Naive thymus-derived CD8-positive, alpha-beta T cell (primary cell): ENCODE data around the gene RACK1. TPM values are rescaled to one million over a fixed set of nuclear protein-coding genes. Genes with fewer than 3 reads are reported as not detected.

Experiments used
- ATAC-seq, 2 donors: fragments of 150-1000 bp; cut with Tn5 transposase in 1 of 2; sonication (Bioruptor Pico), chemical (Tn5 transposase) in 1 of 2; 1 replicate in 1 of 2; 2 replicates in 1 of 2; pipeline ENCODE4 v1.10.0; 2021; ENCODE audit warnings: mild to moderate bottlenecking in 2 of 2, moderate library complexity in 2 of 2
- POLR2A ChIA-PET: fragments of 350-600 bp; sonication (Branson Sonifier 250); formaldehyde crosslinking; loops from one replicate; lab custom pipeline; 2021; ENCODE audit warnings: antibody characterized with exemption; lab: Charles Lee
- DNase-seq, 10 donors: peaks; one replicate each; pipeline versions ENCODE4 v3.0.0 to v3.0.0-alpha.2; 2020 to 2022
- H3K27ac Mint-ChIP-seq, 10 donors: one replicate each; pipeline ENCODE4 v1.8.0; 2020 to 2022; ENCODE audit warnings: mild to moderate bottlenecking in 10 of 10, mixed read lengths in 10 of 10, moderate library complexity in 4 of 10, inconsistent platforms in 1 of 10
- H3K27me3 Mint-ChIP-seq, 5 donors: one replicate each; pipeline ENCODE4 v1.8.0; 2021 to 2022; ENCODE audit warnings: mixed read lengths in 5 of 5
- H3K36me3 Mint-ChIP-seq, 3 donors: one replicate each; pipeline ENCODE4 v1.8.0; 2020 to 2022; ENCODE audit warnings: mixed read lengths in 3 of 3, mild to moderate bottlenecking in 2 of 3, inconsistent platforms in 1 of 3
- H3K4me1 Mint-ChIP-seq, 4 donors: one replicate each; pipeline ENCODE4 v1.8.0; 2021 to 2022; ENCODE audit warnings: mixed read lengths in 4 of 4
- H3K4me3 Mint-ChIP-seq, 10 donors: one replicate each; pipeline ENCODE4 v1.8.0; 2020 to 2022; ENCODE audit warnings: mild to moderate bottlenecking in 10 of 10, mixed read lengths in 10 of 10, moderate library complexity in 6 of 10, inconsistent platforms in 1 of 10
- H3K9me3 Mint-ChIP-seq, 9 donors: one replicate each; pipeline ENCODE4 v1.8.0; 2020 to 2022; ENCODE audit warnings: mixed read lengths in 9 of 9, mild to moderate bottlenecking in 3 of 9, inconsistent platforms in 1 of 9, moderate library complexity in 1 of 9
- polyA plus RNA-seq, 3 donors: library from polyadenylated mRNA; unstranded; fragments of 300-500 nt; fragmentation: Illumina TruSeq; gene quantifications; one replicate each; pipeline ENCODE4 v1.2.3, GENCODE V29; 2021
- total RNA-seq, 8 experiments: library from RNA in 2 of 8; stranded (reverse) in 2 of 8; gene quantifications; one replicate each; pipeline ENCODE4 v1.2.3 and lab custom pipeline; 2021 to 2026

The RACK1 gene
- total and polyA plus RNA-seq, 5 experiments from 2014 or later, result 2,236 to 2,566 (median 2,449) TPM

- peaks cover 2 to 64% (median 4%) of the 10 kb centered on the region in 3 donors for H3K36me3 Mint-ChIP-seq
Observed at GRCh38 chr5:181230551-181230950, 13.2 kb downstream of the RACK1 start.

GRCh38 chr5:181229996-181230395, 13.7 kb downstream of the RACK1 start:
- peaks cover 2 to 58% (median 4%) of the 10 kb centered on the region in 3 donors for H3K36me3 Mint-ChIP-seq
- peak overlapping the region; percentile 48 to 91 (median 80) for H3K27ac Mint-ChIP-seq
- ATAC-seq (no peak), DNase-seq (no peak)
- POLR2A ChIA-PET, result interaction anchor here (0.6 to 11.2 kb wide), 5 partner anchors 9 to 493 kb away, joined by 3 to 212 read pairs (median 6); partner anchors contain the start of genes RACK1 and TRIM52
- H3K4me1 Mint-ChIP-seq, result peaks cover 19 to 60% (median 35%) of the 10 kb centered on the region in 4 donors
- peak overlapping the region in 5 of 10 donors; percentile 0 to 33 (median 12) for H3K4me3 Mint-ChIP-seq
- H3K9me3 Mint-ChIP-seq, result no peaks in the 10 kb centered on the region
- H3K27me3 Mint-ChIP-seq, result no peaks in the 10 kb centered on the region

More at GRCh38 chr5:181230551-181230950, 13.2 kb downstream of the RACK1 start:
- POLR2A ChIA-PET, result interaction anchor here (1.0 to 11.2 kb wide), 3 partner anchors 12 to 41 kb away, joined by 3 to 212 read pairs (median 20); partner anchors contain the start of genes RACK1 and TRIM52
- Mint-ChIP-seq H3K4me1 (peaks cover 18 to 55% (median 29%) of the 10 kb centered on the region in 4 donors), H3K27me3 (no peaks in the 10 kb centered on the region), H3K4me3 (no peak overlapping the region), H3K9me3 (no peaks in the 10 kb centered on the region), H3K27ac (peak overlapping the region; percentile 38 to 80 (median 74))
- DNase-seq (no peak), ATAC-seq (no peak)

- peaks cover 0 to 11% (median 0%) of the 10 kb centered on the region in 9 donors for H3K9me3 Mint-ChIP-seq
- peaks cover 38 to 75% (median 69%) of the 10 kb centered on the region in 4 donors for H3K4me1 Mint-ChIP-seq
- peaks cover 0 to 10% (median 4%) of the 10 kb centered on the region in 3 donors for H3K36me3 Mint-ChIP-seq
- no peak for ATAC-seq
- peak in 6 of 10 donors; percentile 36 to 77 (median 50) for DNase-seq
- peaks cover 0 to 8% (median 0%) of the 10 kb centered on the region in 5 donors for H3K27me3 Mint-ChIP-seq
- POLR2A ChIA-PET, result interaction anchor here (2.2 to 11.2 kb wide), 6 partner anchors 10 to 394 kb away, joined by 9 to 286 read pairs (median 152); partner anchors contain the start of genes RACK1, TRIM52 and TRIM7
- peak overlapping the region; percentile 97 to 100 (median 99) for H3K27ac Mint-ChIP-seq
- peak overlapping the region; percentile 91 to 100 (median 98) for H3K4me3 Mint-ChIP-seq
Observed at GRCh38 chr5:181224390-181225229, 19.1 kb downstream of the RACK1 start.

DNA sequence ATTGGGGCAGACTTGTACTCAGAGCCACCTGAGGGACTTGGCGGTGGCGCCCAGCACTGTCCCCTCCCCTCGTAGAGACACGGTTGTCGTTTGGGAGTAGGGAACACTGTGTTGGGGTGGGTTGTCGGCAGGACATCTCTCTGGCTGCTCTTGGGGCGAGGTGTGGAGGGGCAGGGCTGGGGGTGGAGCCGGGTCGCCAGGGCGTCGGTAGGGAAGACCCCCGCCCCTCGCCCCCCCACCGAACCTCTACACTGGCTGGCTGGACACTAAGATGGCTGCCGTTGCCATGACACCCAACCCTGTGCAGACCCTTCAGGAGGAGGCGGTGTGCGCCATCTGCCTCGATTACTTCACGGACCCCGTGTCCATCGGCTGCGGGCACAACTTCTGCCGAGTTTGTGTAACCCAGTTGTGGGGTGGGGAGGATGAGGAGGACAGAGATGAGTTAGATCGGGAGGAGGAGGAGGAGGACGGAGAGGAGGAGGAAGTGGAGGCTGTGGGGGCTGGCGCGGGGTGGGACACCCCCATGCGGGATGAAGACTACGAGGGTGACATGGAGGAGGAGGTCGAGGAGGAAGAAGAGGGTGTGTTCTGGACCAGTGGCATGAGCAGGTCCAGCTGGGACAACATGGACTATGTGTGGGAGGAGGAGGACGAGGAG, 19.8 kb downstream of the RACK1 start:
- DNase-seq, result peak in 1 of 10 donors; percentile 86

GRCh38 chr5:181223058-181223728, 20.5 kb downstream of the RACK1 start, which contains the start of gene TRIM41:
TRIM41 (plus strand) TSS chr5:181223281; CDS start chr5:181224000, 719 bp downstream.
- Mint-ChIP-seq H3K36me3 (peaks cover 0 to 6% (median 5%) of the 10 kb centered on the region in 3 donors), H3K27ac (peak within 1 kb of the TSS; percentile 97 to 100 (median 99)), H3K27me3 (peaks cover 0 to 10% (median 0%) of the 10 kb centered on the region in 5 donors), H3K9me3 (peaks cover 0 to 13% (median under 1%) of the 10 kb centered on the region in 9 donors), H3K4me3 (peak within 1 kb of the TSS; percentile 91 to 100 (median 98)), H3K4me1 (peaks cover 34 to 71% (median 67%) of the 10 kb centered on the region in 4 donors)
- DNase-seq (peak; percentile 91 to 99 (median 98)), ATAC-seq (peak; percentile 63 to 71)
- POLR2A ChIA-PET, result interaction anchor here (0.6 to 11.2 kb wide), 17 partner anchors 10 to 420 kb away, joined by 3 to 286 read pairs (median 6); partner anchors contain the start of genes RACK1, TRIM52, TRIM7 and ZFP62

More for the DNA sequence above, 19.8 kb downstream of the RACK1 start:
- Mint-ChIP-seq H3K27ac (peak overlapping the region; percentile 97 to 100 (median 99)), H3K4me1 (peaks cover 34 to 68% (median 66%) of the 10 kb centered on the region in 4 donors), H3K27me3 (peaks cover 0 to 8% (median 0%) of the 10 kb centered on the region in 5 donors), H3K9me3 (peaks cover 0 to 11% (median 0%) of the 10 kb centered on the region in 9 donors), H3K4me3 (peak overlapping the region; percentile 91 to 100 (median 98)), H3K36me3 (peaks cover 0 to 4% (median 4%) of the 10 kb centered on the region in 3 donors)
- peak; percentile 2 to 12 for ATAC-seq
- POLR2A ChIA-PET, result interaction anchor here (0.6 to 11.2 kb wide), 13 partner anchors 11 to 414 kb away, joined by 3 to 286 read pairs (median 6); partner anchors contain the start of genes RACK1, TRIM52, TRIM7 and ZFP62

- DNase-seq, result peak in 1 of 10 donors; percentile 47
- H3K27me3 Mint-ChIP-seq, result peaks cover 0 to 12% (median 0%) of the 10 kb centered on the region in 5 donors
- POLR2A ChIA-PET, result interaction anchor here (1.0 to 11.2 kb wide), 14 partner anchors 9 to 419 kb away, joined by 3 to 286 read pairs (median 8); partner anchors contain the start of genes RACK1, TRIM52 and TRIM7
- H3K4me1 Mint-ChIP-seq, result peaks cover 39 to 77% (median 72%) of the 10 kb centered on the region in 4 donors
- ATAC-seq, result peak in 1 of 2 donors; percentile 8
- H3K4me3 Mint-ChIP-seq, result peak overlapping the region; percentile 91 to 100 (median 98)
- H3K9me3 Mint-ChIP-seq, result peaks cover 0 to 15% (median 2%) of the 10 kb centered on the region in 9 donors
- peak overlapping the region; percentile 97 to 100 (median 99) for H3K27ac Mint-ChIP-seq
- peaks cover 0 to 7% (median 6%) of the 10 kb centered on the region in 3 donors for H3K36me3 Mint-ChIP-seq
Observed at GRCh38 chr5:181222630-181223057, 21.1 kb downstream of the RACK1 start.

DNA sequence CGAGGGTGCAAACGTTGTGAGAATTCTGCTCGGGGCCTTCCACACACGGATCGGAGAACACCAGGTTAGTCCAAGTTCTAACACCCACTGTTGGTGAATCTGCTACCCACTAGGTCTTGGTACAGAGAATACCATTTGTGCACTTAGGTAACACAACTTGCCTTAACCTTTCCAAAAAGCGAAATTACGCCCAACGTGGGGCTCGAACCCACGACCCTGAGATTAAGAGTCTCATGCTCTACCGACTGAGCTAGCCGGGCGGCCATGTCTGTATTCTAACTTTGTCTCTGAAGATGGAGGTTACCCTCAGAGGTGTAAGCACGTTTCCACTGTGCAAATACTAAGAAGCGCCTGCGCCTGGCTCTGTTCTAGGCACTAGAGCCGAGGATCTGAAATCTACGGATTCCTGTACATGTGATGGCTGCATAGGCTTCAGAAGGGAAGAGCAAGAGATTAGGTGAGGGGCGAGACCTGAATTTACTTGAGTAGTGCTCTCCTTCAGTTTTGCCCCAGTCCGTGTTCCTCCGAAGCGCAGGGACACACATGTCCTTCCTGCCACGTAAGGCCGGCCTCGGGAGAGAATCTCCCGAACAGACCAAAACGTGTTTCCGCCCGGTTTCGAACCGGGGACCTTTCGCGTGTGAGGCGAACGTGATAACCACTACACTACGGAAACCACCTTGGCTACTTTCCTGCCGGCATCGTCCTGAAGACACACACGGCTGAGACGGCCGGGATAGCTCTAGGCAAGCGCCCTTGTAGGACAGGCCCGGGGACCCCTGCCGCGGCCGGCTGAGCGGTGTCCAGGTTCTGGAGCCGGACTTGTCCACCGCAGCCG, 21.7 kb downstream of the RACK1 start:
- H3K36me3 Mint-ChIP-seq, result peaks cover 0 to 6% (median 4%) of the 10 kb centered on the region in 3 donors
- peaks cover 0 to 15% (median 2%) of the 10 kb centered on the region in 9 donors for H3K9me3 Mint-ChIP-seq
- H3K4me1 Mint-ChIP-seq, result peaks cover 40 to 80% (median 75%) of the 10 kb centered on the region in 4 donors
- peak overlapping the region; percentile 91 to 100 (median 98) for H3K4me3 Mint-ChIP-seq
- POLR2A ChIA-PET, result interaction anchor here (1.0 to 11.2 kb wide), 13 partner anchors 9 to 419 kb away, joined by 3 to 286 read pairs (median 9); partner anchors contain the start of genes RACK1, TRIM52 and TRIM7
- peak overlapping the region; percentile 97 to 100 (median 99) for H3K27ac Mint-ChIP-seq
- H3K27me3 Mint-ChIP-seq, result peaks cover 0 to 12% (median 0%) of the 10 kb centered on the region in 5 donors
- peak; percentile 88 to 99 (median 96) for DNase-seq
- ATAC-seq, result peak; percentile 24 to 30

GRCh38 chr5:181221105-181221791, 22.5 kb downstream of the RACK1 start:
- Mint-ChIP-seq H3K4me3 (peak overlapping the region; percentile 91 to 100 (median 98)), H3K36me3 (peaks cover 0 to 6% (median 3%) of the 10 kb centered on the region in 3 donors), H3K9me3 (peaks cover 0 to 15% (median 2%) of the 10 kb centered on the region in 9 donors), H3K4me1 (peaks cover 42 to 79% (median 74%) of the 10 kb centered on the region in 4 donors), H3K27me3 (peaks cover 0 to 12% (median 0%) of the 10 kb centered on the region in 5 donors), H3K27ac (peak overlapping the region; percentile 97 to 100 (median 99))
- POLR2A ChIA-PET, result interaction anchor here (1.2 to 11.2 kb wide), 10 partner anchors 15 to 418 kb away, joined by 3 to 286 read pairs (median 16); partner anchors contain the start of genes RACK1, TRIM52 and TRIM7
- DNase-seq (peak; percentile 42 to 86 (median 80)), ATAC-seq (peak; percentile 1 to 4)

GRCh38 chr5:181220178-181220515, 23.6 kb downstream of the RACK1 start:
- Mint-ChIP-seq H3K27ac (peak overlapping the region in 7 of 10 donors; percentile 51 to 97 (median 73)), H3K4me1 (peaks cover 41 to 75% (median 66%) of the 10 kb centered on the region in 4 donors), H3K9me3 (peaks cover 0 to 15% (median 2%) of the 10 kb centered on the region in 9 donors), H3K36me3 (peaks cover 0 to 6% (median 3%) of the 10 kb centered on the region in 3 donors), H3K4me3 (peak overlapping the region in 9 of 10 donors; percentile 16 to 65 (median 45)), H3K27me3 (peaks cover 0 to 12% (median 0%) of the 10 kb centered on the region in 5 donors)
- ATAC-seq (no peak), DNase-seq (no peak)
- POLR2A ChIA-PET, result interaction anchor here (1.2 to 9.4 kb wide), 4 partner anchors 14 to 41 kb away, joined by 15 to 286 read pairs (median 134); partner anchors contain the start of genes RACK1 and TRIM52
